Suprapubic skin (tissue), 4 donors: Measurements from ENCODE around the gene MAGEB16. TPM values are rescaled to one million over a fixed set of nuclear protein-coding genes. Genes with fewer than 3 reads are reported as not detected.

Source experiments
- DNase-seq, 2 donors: peaks; one replicate each; pipeline ENCODE4 v3.0.0-alpha.2; 2019; ENCODE audit warnings: low spot score in 2 of 2
- H3K27ac ChIP-seq: fragments of 200-600 bp; sonication (generic); one replicate; pipeline ENCODE4 v1.5.1; 2019
- H3K27me3 ChIP-seq: fragments of 200-600 bp; sonication (generic); one replicate; pipeline ENCODE4 v1.5.1; 2019
- H3K36me3 ChIP-seq: fragments of 200-600 bp; sonication (generic); one replicate; pipeline ENCODE4 v1.5.1; 2019
- H3K4me1 ChIP-seq: fragments of 200-600 bp; sonication (generic); one replicate; pipeline ENCODE4 v1.5.1; 2019
- H3K4me3 ChIP-seq: fragments of 200-600 bp; sonication (generic); one replicate; pipeline ENCODE4 v1.5.1; 2019; ENCODE audit warnings: mild to moderate bottlenecking
- H3K9me3 ChIP-seq: fragments of 200-600 bp; sonication (generic); one replicate; pipeline ENCODE4 v1.5.1; 2019
- EP300 ChIP-seq: sonication (generic); formaldehyde crosslinking; IDR thresholded peaks from one replicate; pipeline ENCODE4 v1.6.1; 2017; ENCODE audit warnings: antibody characterized with exemption
- POLR2A ChIP-seq, 2 donors: fragments of 450-650 bp; IDR thresholded peaks; one replicate each; pipeline ENCODE4 v1.6.1; 2017; ENCODE audit warnings: antibody characterized with exemption in 2 of 2, mild to moderate bottlenecking in 2 of 2, moderate library complexity in 2 of 2
- POLR2AphosphoS5 ChIP-seq, 3 donors: sonication (generic); formaldehyde crosslinking; IDR thresholded peaks; one replicate each; pipeline ENCODE4 v1.6.1; 2017; ENCODE audit warnings: antibody characterized with exemption in 3 of 3
- WGBS: methylation state at CpG from one replicate; pipeline ENCODE4 v1.1.5; 2018; 5-methylcytosine and 5-hydroxymethylcytosine counted together
- total RNA-seq, 4 donors: library from RNA; depleted of rRNA; stranded (reverse); fragments of >200 nt; gene quantifications; one replicate each; pipeline ENCODE4 v1.1.0, GENCODE V29; 2016
- TF ChIP-seq, protein P1 (sequence below), 2 donors: fragments of 200-600 bp in 1 of 2; fragments of 450-650 bp in 1 of 2; sonication (generic) in 1 of 2; IDR thresholded peaks; one replicate each; pipeline ENCODE4 v1.5.1; 2016 to 2019; ENCODE audit warnings: antibody characterized with exemption in 2 of 2, mild to moderate bottlenecking in 1 of 2, moderate library complexity in 1 of 2

MAGEB16 gene
- not detected for total RNA-seq

DNA sequence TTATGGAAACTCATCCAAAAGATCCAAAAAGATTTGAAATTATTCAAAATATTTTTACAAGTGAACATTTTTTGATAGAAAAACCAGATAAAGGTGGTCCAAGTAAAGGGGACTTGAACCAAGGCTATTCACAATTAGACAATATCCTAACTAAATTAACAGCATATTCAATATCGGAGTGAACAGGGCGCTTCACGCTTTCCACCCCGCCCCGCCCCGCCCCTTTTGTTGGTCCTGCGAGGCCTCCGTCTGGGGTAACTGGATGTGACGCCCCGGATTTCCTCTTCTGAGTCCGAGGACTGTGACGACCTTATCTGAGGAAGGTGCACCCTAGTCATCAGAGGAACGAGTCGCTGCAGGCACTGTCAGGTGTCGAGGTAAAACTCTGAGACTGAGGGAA, at the start of gene MAGEB16:
MAGEB16 (plus strand) TSS at position 301 of the 400 bp plus-strand sequence. CDS start 3,855 bp downstream, outside the sequence.
- no peaks in the 10 kb centered on the region for H3K4me1 ChIP-seq
- no peaks in the 10 kb centered on the region for H3K9me3 ChIP-seq
- no peaks in the 10 kb centered on the region for H3K36me3 ChIP-seq
- 87% methylated on average over 15 of the region's 15 CpGs for WGBS
- TF ChIP-seq POLR2AphosphoS5 (IDR thresholded peaks at IDR 0.05) (no peak), EP300 (no peak), POLR2A (IDR thresholded peaks at IDR 0.05) (no peak)
- TF ChIP-seq, protein P1, sequence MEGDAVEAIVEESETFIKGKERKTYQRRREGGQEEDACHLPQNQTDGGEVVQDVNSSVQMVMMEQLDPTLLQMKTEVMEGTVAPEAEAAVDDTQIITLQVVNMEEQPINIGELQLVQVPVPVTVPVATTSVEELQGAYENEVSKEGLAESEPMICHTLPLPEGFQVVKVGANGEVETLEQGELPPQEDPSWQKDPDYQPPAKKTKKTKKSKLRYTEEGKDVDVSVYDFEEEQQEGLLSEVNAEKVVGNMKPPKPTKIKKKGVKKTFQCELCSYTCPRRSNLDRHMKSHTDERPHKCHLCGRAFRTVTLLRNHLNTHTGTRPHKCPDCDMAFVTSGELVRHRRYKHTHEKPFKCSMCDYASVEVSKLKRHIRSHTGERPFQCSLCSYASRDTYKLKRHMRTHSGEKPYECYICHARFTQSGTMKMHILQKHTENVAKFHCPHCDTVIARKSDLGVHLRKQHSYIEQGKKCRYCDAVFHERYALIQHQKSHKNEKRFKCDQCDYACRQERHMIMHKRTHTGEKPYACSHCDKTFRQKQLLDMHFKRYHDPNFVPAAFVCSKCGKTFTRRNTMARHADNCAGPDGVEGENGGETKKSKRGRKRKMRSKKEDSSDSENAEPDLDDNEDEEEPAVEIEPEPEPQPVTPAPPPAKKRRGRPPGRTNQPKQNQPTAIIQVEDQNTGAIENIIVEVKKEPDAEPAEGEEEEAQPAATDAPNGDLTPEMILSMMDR (IDR thresholded peaks at IDR 0.05), result no peak
- H3K27me3 ChIP-seq, result no peaks in the 10 kb centered on the region
- H3K27ac ChIP-seq, result no peak within 1 kb of the TSS
- H3K4me3 ChIP-seq, result no peak within 1 kb of the TSS
- no peak for DNase-seq

DNA sequence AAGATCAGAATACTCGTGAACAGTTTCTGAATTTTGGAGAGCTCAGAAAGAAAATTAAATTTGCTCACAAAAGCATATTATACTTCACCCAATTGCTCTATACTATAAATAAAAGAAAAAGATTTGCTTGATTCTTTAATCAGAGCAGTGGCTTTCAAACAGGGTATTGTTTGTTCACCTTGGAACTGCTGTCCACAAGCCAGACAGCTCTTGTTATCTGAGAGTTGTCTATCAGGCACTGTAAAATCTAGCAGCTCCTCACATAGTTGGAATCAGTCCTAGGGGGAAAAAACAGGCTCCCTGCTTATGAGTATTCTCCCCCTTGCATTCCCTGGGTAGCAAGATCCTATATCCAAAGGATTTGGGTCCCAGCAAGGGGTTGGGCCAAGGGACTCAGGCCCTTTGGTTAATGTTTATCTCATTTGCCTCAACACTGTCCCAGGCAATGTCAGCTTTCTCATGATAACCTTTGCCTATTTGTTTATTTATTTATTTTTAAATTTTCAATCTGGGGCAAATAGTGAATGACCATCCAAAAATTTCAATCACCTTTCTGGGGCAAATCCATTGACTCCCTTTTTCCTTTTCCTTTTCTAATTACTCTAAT, 24.1 kb upstream of the MAGEB16 start:
- TF ChIP-seq POLR2A (IDR thresholded peaks at IDR 0.05) (no peak), EP300 (no peak), POLR2AphosphoS5 (IDR thresholded peaks at IDR 0.05) (no peak)
- TF ChIP-seq, protein P1 (IDR thresholded peaks at IDR 0.05), result no peak

DNA sequence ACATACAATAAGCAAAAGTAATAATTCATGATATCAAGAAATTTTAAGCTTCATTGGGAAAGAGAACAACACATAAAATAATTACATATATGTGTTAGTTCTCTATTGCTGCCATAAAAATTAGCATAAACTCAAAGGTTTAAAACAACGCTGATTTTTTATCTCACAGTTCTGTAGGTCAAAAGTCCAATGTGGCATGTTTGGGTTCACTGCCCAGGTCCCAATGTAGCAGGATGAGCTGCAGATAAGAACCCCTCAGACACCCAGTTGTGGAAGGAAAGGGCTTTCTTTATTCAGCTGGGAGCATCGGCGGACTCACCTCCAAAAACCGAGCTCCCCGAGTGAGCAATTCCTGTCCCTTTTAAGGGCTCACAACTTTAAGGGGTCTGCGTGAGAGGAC, 13.1 kb upstream of the MAGEB16 start:
- Histone ChIP-seq H3K4me1 (no peaks in the 10 kb centered on the region), H3K27ac (no peak overlapping the region), H3K4me3 (no peak overlapping the region), H3K9me3 (no peaks in the 10 kb centered on the region), H3K27me3 (no peaks in the 10 kb centered on the region), H3K36me3 (no peaks in the 10 kb centered on the region)
- WGBS, result 88% methylated on average over 6 of the region's 6 CpGs
- DNase-seq, result no peak
- TF ChIP-seq EP300 (no peak), POLR2A (IDR thresholded peaks at IDR 0.05) (no peak)

More for the DNA sequence above, 24.1 kb upstream of the MAGEB16 start:
- WGBS, result 67% methylated on average over 1 of the region's 1 CpG
- Histone ChIP-seq H3K4me1 (no peaks in the 10 kb centered on the region), H3K27ac (no peak overlapping the region), H3K36me3 (no peaks in the 10 kb centered on the region), H3K4me3 (no peak overlapping the region), H3K27me3 (no peaks in the 10 kb centered on the region), H3K9me3 (no peaks in the 10 kb centered on the region)
- no peak for DNase-seq

DNA sequence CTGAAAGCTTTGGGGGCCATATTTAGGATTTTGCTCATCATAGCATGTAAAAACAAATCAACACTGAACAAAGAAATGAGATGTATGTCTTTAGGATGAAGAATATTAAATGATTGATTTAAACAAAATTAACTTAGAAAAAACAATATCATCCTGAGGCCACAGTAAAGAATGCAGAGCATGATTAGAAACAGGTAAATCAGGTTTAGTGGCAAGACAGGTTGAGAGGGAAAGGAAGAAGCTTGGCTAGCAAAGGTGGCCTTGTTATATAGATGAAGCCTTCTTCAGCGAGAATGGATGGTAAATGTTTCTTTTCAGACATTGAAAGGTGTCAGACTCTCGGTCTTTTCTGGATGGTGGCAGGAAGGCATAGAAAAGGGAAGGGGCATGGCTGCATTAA, 11.9 kb upstream of the MAGEB16 start:
- H3K36me3 ChIP-seq, result no peaks in the 10 kb centered on the region
- H3K27ac ChIP-seq, result no peak overlapping the region
- H3K27me3 ChIP-seq, result no peaks in the 10 kb centered on the region
- no peak overlapping the region for H3K4me3 ChIP-seq
- WGBS, result 65% methylated on average over 2 of the region's 2 CpGs
- DNase-seq, result no peak
- TF ChIP-seq, protein P1 (IDR thresholded peaks at IDR 0.05), result no peak
- TF ChIP-seq EP300, result no peak
- no peak for TF ChIP-seq POLR2A (IDR thresholded peaks at IDR 0.05)
- TF ChIP-seq POLR2AphosphoS5 (IDR thresholded peaks at IDR 0.05), result no peak
- no peaks in the 10 kb centered on the region for H3K9me3 ChIP-seq
- no peaks in the 10 kb centered on the region for H3K4me1 ChIP-seq

DNA sequence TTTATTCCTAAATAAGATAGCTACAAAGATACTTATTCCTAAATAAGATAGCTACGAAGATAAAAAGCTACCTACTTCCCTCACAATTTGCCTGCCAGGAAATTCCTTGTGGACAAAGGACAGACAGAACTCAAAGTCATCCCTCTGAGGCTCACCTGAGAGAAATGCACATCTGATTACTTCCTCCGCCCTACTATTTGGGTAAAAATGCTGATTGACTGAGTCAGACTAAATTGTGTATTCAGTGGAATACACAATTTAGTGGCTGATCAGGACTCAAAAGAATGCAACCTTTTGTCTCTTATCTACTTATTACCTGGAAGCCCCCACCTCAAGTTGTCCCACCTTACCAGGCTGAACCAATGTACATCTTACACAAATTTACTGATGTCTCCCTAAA, 10.3 kb upstream of the MAGEB16 start:
- H3K27ac ChIP-seq, result no peak overlapping the region
- H3K4me1 ChIP-seq, result no peaks in the 10 kb centered on the region
- 80% methylated on average over 2 of the region's 2 CpGs for WGBS
- DNase-seq, result no peak
- H3K4me3 ChIP-seq, result no peak overlapping the region
- H3K36me3 ChIP-seq, result no peaks in the 10 kb centered on the region
- no peak for TF ChIP-seq POLR2A (IDR thresholded peaks at IDR 0.05)
- H3K9me3 ChIP-seq, result no peaks in the 10 kb centered on the region
- no peaks in the 10 kb centered on the region for H3K27me3 ChIP-seq

DNA sequence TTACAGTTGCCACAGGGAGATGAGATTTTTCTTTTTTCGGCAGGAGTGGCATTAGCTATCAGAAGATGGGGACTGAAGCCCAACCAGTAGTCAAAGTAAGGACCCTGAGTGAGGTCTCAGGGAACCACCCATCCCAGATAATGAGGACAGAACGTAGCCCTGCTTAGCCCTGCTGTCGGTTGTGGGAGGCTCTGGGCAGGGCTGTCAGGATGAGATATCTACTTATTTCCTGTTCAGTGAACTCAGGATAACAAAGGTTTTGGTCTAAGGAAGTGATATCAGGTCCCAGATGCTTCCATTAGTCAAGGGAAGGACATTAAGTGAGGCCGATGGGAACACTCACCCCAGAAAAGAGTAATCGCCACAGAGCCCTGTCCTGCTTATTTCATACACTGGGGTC, 2.3 kb downstream of the MAGEB16 start:
- H3K36me3 ChIP-seq, result no peaks in the 10 kb centered on the region
- WGBS, result 81% methylated on average over 5 of the region's 5 CpGs
- no peak overlapping the region for H3K4me3 ChIP-seq
- no peaks in the 10 kb centered on the region for H3K9me3 ChIP-seq
- no peak for DNase-seq
- H3K27ac ChIP-seq, result no peak overlapping the region
- H3K4me1 ChIP-seq, result no peaks in the 10 kb centered on the region
- no peaks in the 10 kb centered on the region for H3K27me3 ChIP-seq
- TF ChIP-seq EP300 (no peak), POLR2A (IDR thresholded peaks at IDR 0.05) (no peak), POLR2AphosphoS5 (IDR thresholded peaks at IDR 0.05) (no peak)
- TF ChIP-seq, protein P1 (IDR thresholded peaks at IDR 0.05), result no peak
